GM12878 (cell line): ENCODE data around the gene INSRR. TPM values are rescaled to one million over a fixed set of nuclear protein-coding genes. Genes with fewer than 3 reads are reported as not detected.

ENCODE experiments used
- ATAC-seq: fragments of 200-7000 bp; cut with Tn5 transposase; 3 replicates; pipeline ENCODE4 v1.9.1; 2020; ENCODE audit warnings: mild to moderate bottlenecking, moderate library complexity
- BruUV-seq: library from RNA; stranded (reverse); fragments of 400-500 nt; replicated peaks from 2 replicates; lab custom pipeline; 2021; lab: Mats Ljungman, UMichigan
- CTCF ChIA-PET: fragments of 300-600 bp; sonication (Branson Sonifier 250); formaldehyde crosslinking; extraction: SDS; loops from one replicate; lab custom pipeline; 2021; ENCODE audit warnings: inconsistent platforms; lab: Yijun Ruan, JAX
- POLR2A ChIA-PET: fragments of 350-600 bp; formaldehyde crosslinking; extraction: SDS; loops from one replicate; lab custom pipeline; 2021; ENCODE audit warnings: inconsistent platforms; lab: Charles Lee
- RAD21 ChIA-PET: fragments of 300-600 bp; sonication (Branson Sonifier 250); formaldehyde crosslinking; loops from one replicate; lab custom pipeline; 2023; ENCODE audit warnings: antibody characterized with exemption; ENCODE audit not compliant: unreplicated experiment; lab: Charles Lee
- SMC1A ChIA-PET: fragments of 300-600 bp; sonication (Branson Sonifier 250); formaldehyde crosslinking; loops from one replicate; lab custom pipeline; 2023; ENCODE audit not compliant: unreplicated experiment, uncharacterized antibody; lab: Charles Lee
- DNase-seq: peaks from one replicate; pipeline ENCODE4 v3.0.0-alpha.2; 2011; ENCODE audit warnings: low read depth, low spot score
- FAIRE-seq: peaks from 3 replicates; lab custom pipeline; 2011; peaks lifted over from hg19 to GRCh38; lab: Jason Lieb, UNC
- H2AFZ ChIP-seq: 2 replicates; pipeline ENCODE4 v1.6.0; 2011; ENCODE audit warnings: low read depth, low read length, control low read depth; ENCODE audit not compliant: control insufficient read depth
- H3K27ac ChIP-seq: 2 replicates; pipeline ENCODE4 v1.5.1; 2011; ENCODE audit warnings: control low read depth; ENCODE audit not compliant: control insufficient read depth, insufficient read depth
- H3K27me3 ChIP-seq, 2 experiments: replicated peaks in 1 of 2; 2 replicates each; pipeline versions ENCODE4 v1.6.0 to v1.6.1; 2011; ENCODE audit warnings: low read length in 1 of 2; ENCODE audit not compliant: control insufficient read depth in 2 of 2, insufficient read depth in 2 of 2
- H3K36me3 ChIP-seq, 2 experiments: 2 replicates each; pipeline ENCODE4 v1.5.1; 2011; ENCODE audit warnings: low read length in 1 of 2; ENCODE audit not compliant: control insufficient read depth in 2 of 2, insufficient read depth in 2 of 2
- H3K4me1 ChIP-seq: 2 replicates; pipeline ENCODE4 v1.6.1; 2011; ENCODE audit warnings: mild to moderate bottlenecking, low read length, moderate library complexity, mixed read lengths; ENCODE audit not compliant: control insufficient read depth, insufficient read depth
- H3K4me2 ChIP-seq: 2 replicates; pipeline ENCODE4 v1.6.0; 2011; ENCODE audit warnings: control low read depth; ENCODE audit not compliant: control insufficient read depth, insufficient read depth
- H3K4me3 ChIP-seq: fragments of 200-600 bp; sonication (generic); 2 replicates; pipeline ENCODE4 v1.5.1; 2016
- H3K79me2 ChIP-seq: 2 replicates; pipeline ENCODE4 v1.6.0; 2011; ENCODE audit warnings: low read length; ENCODE audit not compliant: control insufficient read depth, insufficient read depth
- H3K9ac ChIP-seq: 2 replicates; pipeline ENCODE4 v1.8.0; 2011; ENCODE audit warnings: low read length, control low read depth, mixed read lengths; ENCODE audit not compliant: control insufficient read depth, insufficient read depth
- H3K9me3 ChIP-seq: replicated peaks from 3 replicates; pipeline ENCODE4 v1.5.1; 2011; ENCODE audit warnings: mild to moderate bottlenecking, low read length; ENCODE audit not compliant: control insufficient read depth, insufficient read depth
- H4K20me1 ChIP-seq: 2 replicates; pipeline ENCODE4 v1.6.0; 2011; ENCODE audit not compliant: control insufficient read depth, insufficient read depth
- FOXK2 ChIP-seq: fragments of 450-650 bp; IDR thresholded peaks from 2 replicates; pipeline ENCODE4 v1.6.1; 2017; ENCODE audit warnings: mild to moderate bottlenecking, moderate library complexity
- GABPA ChIP-seq: IDR thresholded peaks from 2 replicates; pipeline ENCODE4 v1.6.1; 2014; ENCODE audit warnings: antibody characterized with exemption, low read depth, mild to moderate bottlenecking, inconsistent platforms
- RELA ChIP-seq: fragments of 450-650 bp; IDR thresholded peaks from 2 replicates; pipeline ENCODE4 v1.8.0; 2014; ENCODE audit warnings: borderline replicate concordance; ENCODE audit not compliant: partially characterized antibody
- RFX5 ChIP-seq: IDR thresholded peaks from 2 replicates; pipeline ENCODE4 v1.6.1; 2011; ENCODE audit warnings: low read depth, low read length, improper control_type of control experiment
- WGBS: methylation state at CpG from one replicate; pipeline ENCODE4 v1.1.6; 2016; ENCODE audit warnings: low lambda C conversion rate; ENCODE audit not compliant: insufficient replicate concordance, insufficient coverage; ENCODE audit errors: missing lambda C conversion rate; 5-methylcytosine and 5-hydroxymethylcytosine counted together
- in situ Hi-C: fragments of 300-500 bp; cut with MboI; formaldehyde crosslinking; loops from 9 replicates; pipeline ENCODE4 v1.14.3; 2018; ENCODE audit warnings: mixed read lengths
- intact Hi-C: fragments of 100-400 bp; cut with micrococcal nuclease; formaldehyde crosslinking; loops from one replicate; pipeline ENCODE4 v1.14.2; 2022; ENCODE audit not compliant: unreplicated experiment
- polyA plus RNA-seq, 11 experiments: library from polyadenylated mRNA; depleted of rRNA in 4 of 11; unstranded in 6 of 11; stranded (reverse) in 5 of 11; fragments of >200 nt; fragmentation: Nextera tagmentation in 4 of 11; fragmentation: Illumina TruSeq in 1 of 11; extraction: Ambion mirVana in 4 of 11; extraction: Trizol in 1 of 11; gene quantifications; 1 replicate in 1 of 11; 2 replicates in 10 of 11; pipeline versions ENCODE4 v1.2.1 to v1.2.3, GENCODE V29; 2011 to 2016; ENCODE audit warnings: inconsistent platforms in 2 of 11, missing spikeins in 2 of 11, low read depth in 1 of 11
- total RNA-seq, 4 experiments: library from RNA; depleted of rRNA in 3 of 4; stranded (reverse); fragments of >200 nt in 3 of 4; fragmentation: Illumina TruSeq in 1 of 4; extraction: Trizol in 1 of 4; gene quantifications; 2 replicates each; pipeline versions ENCODE4 v1.2.1 to v1.2.3, GENCODE V29; 2013 to 2021
- TF ChIP-seq, protein P1 (sequence below): IDR thresholded peaks from 2 replicates; pipeline ENCODE4 v1.6.1; 2012; ENCODE audit warnings: low read depth, low read length, improper control_type of control experiment
- TF ChIP-seq, protein P2 (sequence below): IDR thresholded peaks from 2 replicates; pipeline ENCODE4 v1.6.1; 2011; ENCODE audit warnings: low read depth, mild to moderate bottlenecking, low read length, moderate library complexity, borderline replicate concordance; ENCODE audit errors: extremely low read depth

INSRR gene
- total and polyA plus RNA-seq, 10 of the 15 experiments (the other 5 are each of a cell fraction or from before 2014, with no cell fraction given): 0.01 TPM; not detected in 9

DNA sequence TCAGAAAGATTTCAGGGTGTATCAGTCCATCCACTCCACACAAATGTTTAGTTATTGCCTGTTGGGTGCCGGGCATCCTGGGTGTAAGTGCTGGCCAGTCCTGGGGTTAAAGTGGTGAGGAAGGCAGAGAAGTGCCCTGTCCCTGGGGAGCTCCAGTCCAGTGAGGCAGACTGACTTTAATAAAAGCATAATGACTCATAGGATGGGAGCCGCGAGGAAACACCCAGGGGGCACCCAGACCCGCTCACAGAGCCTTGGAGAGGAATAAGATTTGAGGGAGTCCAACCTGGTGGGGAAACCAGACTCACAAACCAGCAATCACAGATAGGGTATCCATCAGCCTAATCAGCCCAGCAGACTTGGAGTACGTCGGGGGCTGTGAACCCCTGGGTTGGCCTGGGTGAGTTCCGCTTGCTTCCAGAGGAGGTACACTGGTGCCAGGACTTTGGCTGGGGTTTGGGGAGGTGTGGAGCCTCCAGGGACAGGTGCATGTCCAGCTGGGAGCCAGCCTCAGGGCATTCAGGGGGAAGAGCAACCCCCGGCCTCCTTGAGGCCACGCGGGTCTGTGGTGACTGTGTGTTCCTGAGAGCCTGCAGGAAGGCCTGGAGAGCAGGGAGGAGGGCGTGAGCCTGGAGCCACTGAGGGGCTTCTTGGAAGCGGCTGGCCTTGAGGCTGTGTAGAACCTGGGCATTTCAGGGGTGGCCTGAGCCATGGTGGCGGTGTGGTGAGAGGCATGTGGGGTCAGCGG, 38.3 kb upstream of the INSRR start:
- RAD21 ChIA-PET: no interaction called here
- WGBS: 44% methylated on average over 14 of the region's 14 CpGs
- H3K36me3 ChIP-seq: no peaks in the 10 kb centered on the region
- no peaks in the 10 kb centered on the region for H3K4me1 ChIP-seq
- H2AFZ ChIP-seq: no peak overlapping the region
- ATAC-seq (no peak), DNase-seq (no peak), FAIRE-seq (no peak)
- POLR2A ChIA-PET: no interaction called here
- CTCF ChIA-PET: interaction anchor here (0.9 kb wide), 1 partner anchor 13 kb away, joined by 3 read pairs; no protein-coding TSS in a partner anchor
- H3K9ac ChIP-seq: no peak overlapping the region
- intact Hi-C loops (no loop called here), in situ Hi-C loops (no loop called here)
- SMC1A ChIA-PET: interaction anchor here (1.1 kb wide), 1 partner anchor 129 kb away, joined by 3 read pairs; no protein-coding TSS in a partner anchor
- no peaks in the 10 kb centered on the region for H4K20me1 ChIP-seq
- H3K27ac ChIP-seq: no peak overlapping the region
- no TSS peak for BruUV-seq
- H3K4me3 ChIP-seq: no peak overlapping the region
- H3K9me3 ChIP-seq: no peaks in the 10 kb centered on the region
- TF ChIP-seq RELA (no peak), FOXK2 (no peak), GABPA (no peak), RFX5 (no peak)
- TF ChIP-seq, protein P1, sequence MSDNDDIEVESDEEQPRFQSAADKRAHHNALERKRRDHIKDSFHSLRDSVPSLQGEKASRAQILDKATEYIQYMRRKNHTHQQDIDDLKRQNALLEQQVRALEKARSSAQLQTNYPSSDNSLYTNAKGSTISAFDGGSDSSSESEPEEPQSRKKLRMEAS: no peak
- TF ChIP-seq, protein P2, sequence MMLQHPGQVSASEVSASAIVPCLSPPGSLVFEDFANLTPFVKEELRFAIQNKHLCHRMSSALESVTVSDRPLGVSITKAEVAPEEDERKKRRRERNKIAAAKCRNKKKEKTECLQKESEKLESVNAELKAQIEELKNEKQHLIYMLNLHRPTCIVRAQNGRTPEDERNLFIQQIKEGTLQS: no peak
- H3K27me3 ChIP-seq: peaks cover 5 to 15% of the 10 kb centered on the region in 2 experiments
- no peak overlapping the region for H3K4me2 ChIP-seq
- H3K79me2 ChIP-seq: no peaks in the 10 kb centered on the region
